OCI-LY7 (cell line): ENCODE results near the gene INPP5J. TPM values are rescaled to one million over a fixed set of nuclear protein-coding genes. Genes with fewer than 3 reads are reported as not detected.

Source experiments
- BruUV-seq: library from RNA; stranded (reverse); fragments of 400-500 nt; replicated peaks from 2 replicates; lab custom pipeline; 2021; lab: Mats Ljungman, UMichigan
- CTCF ChIA-PET: fragments of 300-600 bp; sonication (Branson Sonifier 250); formaldehyde crosslinking; loops from one replicate; lab custom pipeline; 2022; ENCODE audit warnings: antibody characterized with exemption; ENCODE audit not compliant: unreplicated experiment; lab: Charles Lee
- POLR2A ChIA-PET: fragments of 300-600 bp; sonication (Branson Sonifier 250); formaldehyde crosslinking; loops from one replicate; lab custom pipeline; 2022; ENCODE audit warnings: antibody characterized with exemption; lab: Charles Lee
- DNase-seq: peaks from one replicate; pipeline ENCODE4 v3.0.0-alpha.2; 2015; ENCODE audit warnings: low spot score
- H2AFZ ChIP-seq: fragments of 200-600 bp; sonication (generic), shearing (Covaris generic); 2 replicates; pipeline ENCODE4 v1.6.1; 2014; ENCODE audit warnings: mild to moderate bottlenecking, antibody characterized with exemption, low read length, moderate library complexity
- H3K27ac ChIP-seq: fragments of 200-600 bp; sonication (generic); 2 replicates; pipeline ENCODE4 v1.5.1; 2014; ENCODE audit warnings: mixed run types, low read depth, mild to moderate bottlenecking, moderate library complexity, low read length, inconsistent platforms; ENCODE audit not compliant: poor library complexity, severe bottlenecking
- H3K36me3 ChIP-seq: fragments of 200-600 bp; sonication (generic); 2 replicates; pipeline ENCODE4 v1.6.1; 2014; ENCODE audit warnings: mild to moderate bottlenecking, antibody characterized with exemption, low read length, moderate library complexity, mixed read lengths; ENCODE audit not compliant: insufficient read depth
- H3K4me1 ChIP-seq: fragments of 200-600 bp; sonication (generic); 2 replicates; pipeline ENCODE4 v1.5.1; 2014; ENCODE audit warnings: mild to moderate bottlenecking, low read length; ENCODE audit not compliant: insufficient read depth, poor library complexity, severe bottlenecking
- H3K4me2 ChIP-seq: fragments of 200-600 bp; sonication (generic); 2 replicates; pipeline ENCODE4 v1.6.1; 2014; ENCODE audit warnings: mild to moderate bottlenecking, low read length
- H3K4me3 ChIP-seq: fragments of 200-600 bp; sonication (generic); 2 replicates; pipeline ENCODE4 v1.5.1; 2014; ENCODE audit warnings: mild to moderate bottlenecking, low read depth, low read length; ENCODE audit not compliant: poor library complexity, severe bottlenecking
- H3K79me2 ChIP-seq: fragments of 200-600 bp; sonication (generic); 2 replicates; pipeline ENCODE4 v1.6.1; 2016; ENCODE audit warnings: low read depth, mild to moderate bottlenecking, low read length, moderate library complexity, mixed read lengths; ENCODE audit not compliant: insufficient read depth
- H3K9me2 ChIP-seq: fragments of 200-600 bp; sonication (generic); 2 replicates; pipeline ENCODE4 v1.6.1; 2016; ENCODE audit warnings: mild to moderate bottlenecking, low read length, mixed read lengths; ENCODE audit not compliant: insufficient read depth
- H3K9me3 ChIP-seq: fragments of 200-600 bp; sonication (generic); 2 replicates; pipeline ENCODE4 v1.6.1; 2014; ENCODE audit warnings: mild to moderate bottlenecking, mixed run types, low read length, mixed read lengths
- H4K20me1 ChIP-seq: fragments of 200-600 bp; sonication (generic); 2 replicates; pipeline ENCODE4 v1.6.1; 2014; ENCODE audit warnings: mild to moderate bottlenecking, antibody characterized with exemption, low read length, moderate library complexity, mixed read lengths; ENCODE audit not compliant: insufficient read depth
- EZH2phosphoT487 ChIP-seq: fragments of 200-600 bp; sonication (generic); IDR thresholded peaks from 2 replicates; pipeline ENCODE4 v1.6.1; 2018; ENCODE audit warnings: low read depth, borderline replicate concordance, mild to moderate bottlenecking, mixed run types, antibody characterized with exemption, low read length, moderate library complexity, mixed read lengths
- intact Hi-C: fragments of 100-400 bp; cut with micrococcal nuclease; formaldehyde crosslinking; loops from one replicate; pipeline ENCODE4 v1.10.0; 2022; ENCODE audit not compliant: unreplicated experiment
- total RNA-seq, 2 experiments: library from RNA; depleted of rRNA in 1 of 2; stranded (reverse); fragments of >200 nt in 1 of 2; shearing (Covaris generic) in 1 of 2; gene quantifications; 2 replicates each; pipeline ENCODE4 v1.2.3, GENCODE V29; 2014 to 2022
- TF ChIP-seq, protein P1 (sequence below): fragments of 200-600 bp; sonication (generic); conservative IDR thresholded peaks from 2 replicates; pipeline ENCODE4 v1.5.1; 2014; ENCODE audit warnings: mild to moderate bottlenecking, antibody characterized with exemption, low read length, moderate library complexity, mixed read lengths

The INPP5J gene
- total RNA-seq, 2 experiments from 2014 or later = 7.5 TPM; not detected in 1

DNA sequence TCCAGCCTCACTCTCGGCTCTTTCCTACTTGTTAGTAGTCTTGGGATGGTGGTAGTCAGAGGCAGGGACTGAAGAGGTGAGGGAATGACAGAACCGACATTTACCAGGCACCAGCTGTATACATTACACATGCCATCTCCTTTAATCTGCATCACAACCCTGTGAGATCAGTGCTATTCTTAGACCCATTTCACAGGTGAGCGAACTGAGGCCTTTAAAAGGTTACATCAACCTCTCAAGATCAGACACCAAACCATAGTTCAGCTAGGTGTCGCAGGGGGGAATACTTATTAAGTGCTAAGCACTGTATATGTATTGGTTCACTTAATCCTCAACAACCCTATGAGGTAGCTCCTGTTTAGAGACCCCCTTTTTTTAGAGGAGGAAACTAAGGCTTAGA, 11.9 kb downstream of the INPP5J start:
- Histone ChIP-seq H3K4me1 (no peaks in the 10 kb centered on the region), H4K20me1 (no peaks in the 10 kb centered on the region), H3K79me2 (no peaks in the 10 kb centered on the region), H3K36me3 (no peaks in the 10 kb centered on the region), H2AFZ (no peak overlapping the region), H3K9me2 (no peaks in the 10 kb centered on the region), H3K4me3 (no peak overlapping the region), H3K9me3 (no peaks in the 10 kb centered on the region), H3K4me2 (no peak overlapping the region), H3K27ac (no peak overlapping the region)
- ChIA-PET CTCF (no interaction called here), POLR2A (interaction anchor here (1.2 kb wide), 1 partner anchor 49 kb away, joined by 3 read pairs; no protein-coding TSS in a partner anchor)
- BruUV-seq = no TSS peak
- DNase-seq = no peak
- intact Hi-C loops = no loop called here
- TF ChIP-seq EZH2phosphoT487 = no peak
- TF ChIP-seq, protein P1, sequence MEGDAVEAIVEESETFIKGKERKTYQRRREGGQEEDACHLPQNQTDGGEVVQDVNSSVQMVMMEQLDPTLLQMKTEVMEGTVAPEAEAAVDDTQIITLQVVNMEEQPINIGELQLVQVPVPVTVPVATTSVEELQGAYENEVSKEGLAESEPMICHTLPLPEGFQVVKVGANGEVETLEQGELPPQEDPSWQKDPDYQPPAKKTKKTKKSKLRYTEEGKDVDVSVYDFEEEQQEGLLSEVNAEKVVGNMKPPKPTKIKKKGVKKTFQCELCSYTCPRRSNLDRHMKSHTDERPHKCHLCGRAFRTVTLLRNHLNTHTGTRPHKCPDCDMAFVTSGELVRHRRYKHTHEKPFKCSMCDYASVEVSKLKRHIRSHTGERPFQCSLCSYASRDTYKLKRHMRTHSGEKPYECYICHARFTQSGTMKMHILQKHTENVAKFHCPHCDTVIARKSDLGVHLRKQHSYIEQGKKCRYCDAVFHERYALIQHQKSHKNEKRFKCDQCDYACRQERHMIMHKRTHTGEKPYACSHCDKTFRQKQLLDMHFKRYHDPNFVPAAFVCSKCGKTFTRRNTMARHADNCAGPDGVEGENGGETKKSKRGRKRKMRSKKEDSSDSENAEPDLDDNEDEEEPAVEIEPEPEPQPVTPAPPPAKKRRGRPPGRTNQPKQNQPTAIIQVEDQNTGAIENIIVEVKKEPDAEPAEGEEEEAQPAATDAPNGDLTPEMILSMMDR = no peak

DNA sequence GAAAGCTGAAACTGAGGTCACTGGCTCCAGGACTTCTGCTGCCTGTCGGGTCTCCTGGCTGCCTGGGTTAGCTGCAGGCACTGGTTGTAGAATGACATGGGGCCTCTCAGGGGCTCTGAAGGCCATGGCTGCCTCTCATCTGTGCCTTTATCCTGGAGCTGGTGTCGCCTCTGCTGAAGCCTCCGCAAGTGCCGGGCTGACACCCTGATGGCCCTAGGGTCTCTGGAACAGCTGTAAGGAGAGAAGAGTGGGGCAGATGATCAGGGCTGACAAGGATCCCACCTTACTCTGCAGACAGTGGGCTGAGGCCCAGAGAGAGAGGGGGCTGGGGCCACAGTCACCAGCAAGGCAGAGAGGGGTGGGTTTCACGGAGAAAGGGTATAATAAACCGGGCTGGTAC, 12.9 kb downstream of the INPP5J start:
- Histone ChIP-seq H3K9me2 (no peaks in the 10 kb centered on the region), H3K4me2 (no peak overlapping the region), H3K36me3 (no peaks in the 10 kb centered on the region), H3K4me1 (no peaks in the 10 kb centered on the region), H3K9me3 (no peaks in the 10 kb centered on the region), H3K4me3 (no peak overlapping the region), H3K79me2 (no peaks in the 10 kb centered on the region), H2AFZ (no peak overlapping the region), H4K20me1 (no peaks in the 10 kb centered on the region), H3K27ac (no peak overlapping the region)
- ChIA-PET POLR2A (interaction anchor here (1.5 kb wide), 1 partner anchor 9 kb away, joined by 4 read pairs; no protein-coding TSS in a partner anchor), CTCF (no interaction called here)
- TF ChIP-seq, protein P1 = no peak
- TF ChIP-seq EZH2phosphoT487 = no peak
- intact Hi-C loops = no loop called here
- DNase-seq = no peak
- BruUV-seq = no TSS peak

DNA sequence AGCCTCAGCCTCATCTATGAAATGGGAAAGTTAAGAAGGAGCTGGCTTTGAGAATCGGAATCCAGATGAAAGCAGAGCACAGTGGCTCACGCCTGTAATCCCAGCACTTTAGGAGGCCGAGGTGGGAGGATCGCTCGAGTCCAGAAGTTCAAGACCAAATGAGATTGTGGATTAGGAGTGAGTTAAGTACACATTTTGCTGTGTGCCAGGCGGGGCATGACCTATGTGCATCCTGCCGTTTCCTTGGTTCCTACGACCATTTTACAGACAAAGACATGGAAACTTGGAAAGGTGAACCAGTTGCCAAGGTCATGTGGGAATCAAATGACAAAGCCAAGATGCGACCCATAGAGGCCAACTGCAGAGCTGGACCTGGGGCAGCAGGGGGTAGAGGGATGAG, 13.4 kb downstream of the INPP5J start:
- Histone ChIP-seq H4K20me1 (no peaks in the 10 kb centered on the region), H2AFZ (no peak overlapping the region), H3K9me2 (no peaks in the 10 kb centered on the region), H3K36me3 (no peaks in the 10 kb centered on the region), H3K27ac (no peak overlapping the region), H3K79me2 (no peaks in the 10 kb centered on the region), H3K4me2 (no peak overlapping the region), H3K9me3 (no peaks in the 10 kb centered on the region), H3K4me1 (no peaks in the 10 kb centered on the region), H3K4me3 (no peak overlapping the region)
- CTCF ChIA-PET = no interaction called here
- no peak for TF ChIP-seq EZH2phosphoT487
- TF ChIP-seq, protein P1 = no peak
- no TSS peak for BruUV-seq
- POLR2A ChIA-PET = interaction anchor here (1.5 kb wide), 1 partner anchor 8 kb away, joined by 4 read pairs; no protein-coding TSS in a partner anchor
- intact Hi-C loops = no loop called here
- DNase-seq = no peak
